Activated CD4-positive, alpha-beta T cell treated with anti-CD3 and anti-CD28 coated beads, Interleukin-10, Interleukin-2, amounts not matched to agents 100 ng/mL and 50 ng/mL, durations not matched to agents 16 hours and 8 hours (primary cell): ENCODE data around the gene INTS1.

Source experiments
- DNase-seq: peaks from one replicate; pipeline ENCODE4 v3.0.0-alpha.2; 2020

INTS1 gene

DNA sequence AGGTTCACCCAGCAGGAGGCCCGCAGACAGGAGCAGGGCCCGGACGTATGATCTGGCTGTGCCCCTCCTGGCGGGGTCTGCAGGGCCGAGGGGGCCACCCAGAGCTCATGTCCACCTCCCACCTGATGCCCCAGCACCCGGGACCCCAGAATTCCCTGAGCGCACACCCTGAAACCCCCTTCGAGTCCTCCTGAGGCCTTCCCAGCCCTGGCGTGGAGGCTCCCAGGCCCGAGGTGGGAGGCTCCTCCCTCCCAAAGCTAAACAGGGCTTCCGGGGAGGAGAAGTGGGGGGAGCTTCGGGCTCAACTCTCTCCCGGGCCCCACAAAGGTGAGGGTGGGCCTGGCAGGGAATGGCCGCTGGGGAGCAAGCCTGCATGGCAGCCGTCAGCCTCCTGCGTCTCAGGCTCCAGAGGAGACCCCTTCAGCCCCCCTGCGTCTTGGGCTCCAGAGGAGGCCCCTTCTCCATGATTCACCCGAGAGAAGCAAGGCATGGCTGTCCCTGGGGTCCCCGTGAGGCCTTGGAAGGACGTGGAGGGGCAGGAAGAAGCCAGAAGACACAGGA is 75.2 kb downstream of the INTS1 start:
- no peak for DNase-seq

DNA sequence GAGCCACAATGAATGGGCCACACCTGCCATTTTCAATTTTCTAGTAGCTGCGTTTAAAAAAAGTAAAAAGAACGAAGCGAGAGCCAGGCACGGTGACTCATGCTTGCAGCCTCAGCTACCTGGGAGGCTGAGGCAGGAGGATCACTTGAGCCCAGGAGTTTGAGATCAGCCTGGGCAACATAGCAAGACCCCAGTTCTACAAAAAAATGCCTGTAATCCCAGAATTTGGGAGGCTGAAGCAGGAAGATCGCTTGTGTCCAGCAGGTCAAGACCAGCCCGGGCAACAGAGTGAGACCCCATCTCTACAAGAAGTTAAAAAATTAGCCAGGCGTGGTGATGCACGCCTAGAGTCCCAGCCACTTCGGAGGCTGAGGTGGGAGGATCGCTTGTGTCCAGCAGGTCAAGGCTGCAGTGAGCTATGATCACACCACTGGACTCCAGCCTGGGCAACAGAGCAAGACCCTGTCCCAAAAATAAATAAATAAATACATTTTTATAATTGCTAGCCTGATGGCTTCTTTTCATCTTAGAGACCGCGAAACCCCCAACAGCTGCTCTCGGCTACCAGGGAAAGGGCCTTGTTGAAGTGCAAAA is 77.0 kb downstream of the INTS1 start:
- no peak for DNase-seq

DNA sequence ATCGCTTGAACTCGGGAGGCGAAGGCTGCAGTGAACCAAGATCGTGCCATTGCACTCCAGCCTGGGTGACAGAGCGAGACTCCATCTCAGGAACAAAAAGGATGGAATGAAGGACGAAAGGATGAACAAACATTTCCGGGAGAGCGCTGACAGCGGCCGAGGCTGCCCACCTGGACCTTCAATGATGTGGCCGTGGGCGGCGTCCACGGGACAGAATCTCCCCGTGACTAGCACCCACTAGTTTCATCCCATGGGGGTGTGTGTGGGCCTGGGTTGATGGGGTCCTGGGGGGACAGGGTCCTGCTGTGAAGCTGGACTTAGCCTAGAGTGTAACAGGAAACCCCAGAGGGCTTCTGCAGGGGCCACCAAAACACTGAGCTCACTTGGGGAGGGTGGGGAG is 77.7 kb downstream of the INTS1 start:
- DNase-seq, result no peak

DNA sequence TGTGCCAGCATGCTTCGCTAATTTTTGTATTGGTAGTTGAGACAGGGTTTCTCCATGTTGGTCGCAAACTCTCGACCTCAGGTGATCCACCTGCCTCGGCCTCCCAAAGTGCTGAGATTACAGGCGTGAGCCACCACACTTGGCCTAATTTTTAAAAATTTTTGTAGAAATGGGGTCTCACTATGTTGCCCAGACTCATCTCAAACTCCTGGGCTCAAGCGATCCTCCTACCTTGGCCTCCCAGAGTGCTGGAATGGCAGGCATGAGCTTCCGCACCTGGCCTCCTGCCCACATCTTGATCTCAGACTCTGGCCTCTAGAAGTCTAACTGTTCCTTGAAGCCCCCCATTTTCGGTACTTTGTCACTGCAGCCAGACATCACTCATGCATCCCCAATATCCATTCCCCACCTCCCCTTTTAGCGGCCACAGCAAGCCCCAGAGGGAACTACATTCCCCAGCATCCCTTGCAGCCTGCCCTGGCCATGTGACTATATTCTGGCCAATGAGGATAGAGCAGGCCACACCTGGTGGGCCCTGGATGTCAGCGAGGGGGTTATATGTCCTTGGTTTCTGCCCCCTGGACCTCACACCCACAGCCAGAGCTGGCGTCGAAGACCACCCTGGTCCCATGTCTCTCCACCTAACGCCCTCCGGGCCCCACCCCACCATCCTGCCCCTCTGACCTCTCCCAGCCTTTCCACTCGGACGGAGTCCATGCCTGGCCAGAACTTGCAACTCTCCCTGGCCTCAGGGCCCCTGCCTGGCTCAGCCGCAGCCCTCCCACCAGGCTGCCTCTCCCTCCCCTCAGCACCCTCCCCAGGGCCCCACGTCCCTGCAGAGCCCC is 78.7 kb downstream of the INTS1 start:
- peak; percentile 29 for DNase-seq

DNA sequence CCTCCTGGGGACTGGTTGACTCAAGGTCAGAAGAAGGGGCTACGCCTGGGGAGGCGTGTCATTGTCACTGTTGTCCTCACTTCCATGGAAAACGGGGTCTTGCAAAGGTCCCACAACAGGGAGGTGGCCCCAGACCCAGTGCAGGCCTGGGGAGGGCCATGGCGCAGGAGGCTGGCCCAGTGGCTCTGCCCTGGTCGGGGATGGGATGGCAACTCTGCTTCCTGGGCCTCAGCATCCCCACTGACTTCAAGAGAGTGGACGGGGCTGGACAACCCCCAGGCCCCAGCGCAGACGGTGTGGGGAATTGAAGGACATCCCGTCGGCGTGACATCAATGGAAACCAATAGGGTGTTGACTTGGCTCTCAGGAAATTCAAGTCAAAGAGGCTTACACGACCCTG is 80.1 kb downstream of the INTS1 start:
- DNase-seq, result no peak

DNA sequence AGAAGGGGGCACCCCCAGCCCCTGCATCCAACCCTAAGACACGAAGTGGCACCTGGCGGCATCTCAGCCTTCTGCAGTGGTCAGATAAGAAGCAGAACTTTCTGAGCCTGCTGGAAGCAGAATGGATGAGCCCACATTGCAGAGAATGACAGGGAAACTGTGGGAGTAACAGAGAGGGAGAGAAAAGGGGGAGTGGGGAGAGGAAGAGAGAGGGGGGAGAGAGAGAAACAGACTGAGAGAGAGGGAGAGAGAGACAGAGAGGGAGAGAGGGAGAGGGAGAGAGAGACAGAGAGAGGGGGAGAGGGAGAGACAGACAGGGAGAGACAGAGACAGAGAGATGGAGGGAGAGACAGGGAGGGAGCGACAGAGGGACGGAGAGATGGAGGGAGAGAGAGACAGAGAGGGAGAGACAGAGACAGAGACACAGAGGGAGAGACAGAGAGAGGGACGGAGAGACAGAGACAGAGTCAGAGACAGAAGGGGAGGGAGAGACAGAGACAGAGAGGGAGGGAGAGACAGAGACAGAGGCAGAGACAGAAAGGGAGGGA is 80.9 kb downstream of the INTS1 start:
- no peak for DNase-seq

DNA sequence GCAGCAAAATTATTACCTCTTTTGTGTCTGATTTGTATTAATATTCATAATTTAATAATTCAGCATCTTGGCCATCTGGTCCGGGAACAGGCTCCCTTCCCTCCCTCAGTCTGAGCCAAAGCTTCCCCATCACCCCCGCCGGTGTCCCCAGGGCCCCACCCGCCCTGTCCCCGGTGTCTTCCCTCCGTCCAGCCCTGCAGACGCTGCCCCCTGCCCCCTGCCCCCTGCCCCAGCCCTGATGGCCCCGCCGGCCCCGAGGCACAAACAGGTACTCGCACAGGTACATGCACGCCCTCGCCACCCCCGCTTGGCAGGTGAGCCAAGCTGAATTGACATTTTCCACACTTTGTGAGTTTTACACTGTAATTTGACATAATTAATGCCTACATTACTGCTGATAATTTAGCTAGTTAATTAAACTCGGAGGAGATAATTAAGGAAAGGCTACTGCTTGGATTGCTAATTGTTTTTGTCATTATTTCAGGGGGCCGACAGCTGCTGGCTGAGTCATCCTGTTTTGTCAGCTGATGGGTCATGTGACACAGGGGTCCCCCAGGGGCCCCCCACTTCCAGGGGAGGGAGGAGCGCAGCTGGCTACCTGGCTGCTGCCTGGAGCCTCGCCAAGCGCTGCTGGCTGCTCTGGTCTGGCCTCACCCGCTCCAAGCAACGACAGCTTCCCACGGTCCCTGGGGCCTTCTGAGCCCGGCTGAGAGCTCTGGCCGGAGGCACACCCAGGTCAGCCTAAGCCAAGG is 81.5 kb downstream of the INTS1 start:
- no peak for DNase-seq

DNA sequence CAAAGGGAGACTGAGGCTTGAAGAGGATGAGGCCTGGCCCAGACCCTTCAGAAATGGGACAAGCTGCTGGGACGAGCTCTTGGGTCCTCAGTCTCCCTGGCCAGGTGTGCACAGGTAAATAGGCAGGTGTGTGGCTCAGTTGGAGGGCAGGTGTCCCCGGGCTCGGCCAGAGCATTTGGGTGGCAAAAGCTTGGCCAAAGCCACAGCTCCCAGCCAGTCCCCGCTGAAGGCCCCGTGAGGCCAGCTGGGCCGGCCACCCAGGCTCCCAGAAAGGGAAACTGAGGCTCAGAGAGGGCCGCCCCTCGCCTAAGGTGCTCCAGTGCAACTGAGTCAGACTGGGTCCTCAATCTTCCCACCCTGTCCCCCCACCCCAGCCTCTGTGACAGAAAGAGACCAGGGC is 82.2 kb downstream of the INTS1 start:
- no peak for DNase-seq

DNA sequence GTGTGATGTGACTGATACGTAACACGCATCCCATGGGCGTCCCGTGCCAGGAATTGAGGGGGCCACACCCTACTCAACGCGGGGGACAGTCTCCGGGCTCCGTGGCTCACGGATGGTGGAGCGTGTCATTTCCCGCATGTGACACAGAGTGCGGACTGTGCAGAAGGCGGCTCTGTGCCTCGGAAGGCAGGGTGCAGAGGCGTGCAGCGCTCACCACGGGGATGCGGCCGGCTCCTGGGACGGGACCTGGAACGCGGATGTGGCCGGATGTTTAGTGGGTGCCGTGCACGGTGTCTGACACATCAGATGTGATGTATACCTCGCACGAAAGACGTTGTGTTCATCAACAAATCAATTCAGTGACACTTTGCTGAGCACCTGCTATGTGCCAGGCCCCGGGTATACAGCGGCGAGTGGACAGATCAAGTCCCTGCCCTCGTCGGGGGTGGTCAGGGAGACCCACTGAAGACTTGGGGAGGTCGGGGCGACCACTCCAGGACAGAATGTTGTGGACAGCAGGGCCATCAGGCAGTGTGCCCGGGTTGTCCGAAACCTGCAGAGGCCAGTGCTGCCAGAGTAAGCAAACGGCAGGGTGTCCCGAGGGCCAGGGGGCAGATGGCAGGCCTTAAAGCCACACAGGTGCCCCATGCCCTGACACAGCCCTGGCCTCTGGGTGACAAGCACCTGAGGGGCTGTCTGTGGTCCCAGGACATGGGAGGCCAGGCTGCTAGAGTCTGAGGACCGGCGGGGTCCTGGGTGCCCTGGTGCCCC is 83.0 kb downstream of the INTS1 start:
- no peak for DNase-seq
